H9 (cell line): ENCODE results near the gene FFAR1. TPM values are rescaled to one million over a fixed set of nuclear protein-coding genes. Genes with fewer than 3 reads are reported as not detected.

Experiments
- DNase-seq: peaks from one replicate; pipeline ENCODE4 v3.0.0-alpha.2; 2017
- H2AFZ ChIP-seq: one replicate; pipeline ENCODE4 v1.6.1; 2013; ENCODE audit warnings: mild to moderate bottlenecking, low read length, control low read depth, moderate library complexity
- H2AK5ac ChIP-seq: 2 replicates; pipeline ENCODE4 v1.6.1; 2013; ENCODE audit warnings: low read length, control low read depth, mixed read lengths; ENCODE audit not compliant: insufficient read length
- H2BK120ac ChIP-seq: one replicate; pipeline ENCODE4 v1.6.1; 2013; ENCODE audit warnings: low read depth, mild to moderate bottlenecking, low read length, control low read depth, inconsistent platforms; ENCODE audit not compliant: poor library complexity, severe bottlenecking
- H2BK12ac ChIP-seq: 2 replicates; pipeline ENCODE4 v1.6.1; 2013; ENCODE audit warnings: low read length, control low read depth, mixed read lengths, low read depth; ENCODE audit not compliant: insufficient read length
- H2BK15ac ChIP-seq: 2 replicates; pipeline ENCODE4 v1.6.1; 2013; ENCODE audit warnings: low read depth, low read length, control low read depth
- H2BK20ac ChIP-seq: one replicate; pipeline ENCODE4 v1.6.1; 2013; ENCODE audit warnings: low read depth, mild to moderate bottlenecking, low read length, control low read depth, inconsistent platforms; ENCODE audit not compliant: poor library complexity, severe bottlenecking
- H2BK5ac ChIP-seq: 2 replicates; pipeline ENCODE4 v1.6.1; 2013; ENCODE audit warnings: low read length, control low read depth, mixed read lengths; ENCODE audit not compliant: insufficient read length
- H3K14ac ChIP-seq: 2 replicates; pipeline ENCODE4 v1.6.1; 2013; ENCODE audit warnings: low read length, control low read depth; ENCODE audit not compliant: insufficient read depth
- H3K18ac ChIP-seq: 2 replicates; pipeline ENCODE4 v1.6.1; 2013; ENCODE audit warnings: low read depth, mild to moderate bottlenecking, mixed read lengths, low read length, control low read depth; ENCODE audit not compliant: insufficient read length
- H3K23ac ChIP-seq: 2 replicates; pipeline ENCODE4 v1.6.1; 2013; ENCODE audit warnings: low read length, control low read depth, mixed read lengths, low read depth; ENCODE audit not compliant: insufficient read length
- H3K23me2 ChIP-seq: 2 replicates; pipeline ENCODE4 v1.6.1; 2013; ENCODE audit warnings: low read depth, mild to moderate bottlenecking, mixed read lengths, low read length, control low read depth; ENCODE audit not compliant: insufficient read length, poor library complexity, severe bottlenecking
- H3K27ac ChIP-seq: 2 replicates; pipeline ENCODE4 v1.5.1; 2013; ENCODE audit warnings: low read length, control low read depth, mixed read lengths, low read depth; ENCODE audit not compliant: insufficient read length
- H3K27me3 ChIP-seq: 2 replicates; pipeline ENCODE4 v1.6.1; 2013; ENCODE audit warnings: low read length, control low read depth, inconsistent platforms; ENCODE audit not compliant: insufficient read depth
- H3K4ac ChIP-seq: 2 replicates; pipeline ENCODE4 v1.6.1; 2013; ENCODE audit warnings: low read depth, mild to moderate bottlenecking, control low read depth, inconsistent platforms, low read length, moderate library complexity
- H3K4me1 ChIP-seq: 2 replicates; pipeline ENCODE4 v1.6.1; 2013; ENCODE audit warnings: low read length, control low read depth, inconsistent platforms; ENCODE audit not compliant: insufficient read depth
- H3K4me2 ChIP-seq: 2 replicates; pipeline ENCODE4 v1.6.1; 2013; ENCODE audit warnings: low read length, control low read depth, mixed read lengths; ENCODE audit not compliant: insufficient read length, insufficient read depth
- H3K56ac ChIP-seq: 2 replicates; pipeline ENCODE4 v1.6.1; 2013; ENCODE audit warnings: low read depth, mild to moderate bottlenecking, mixed read lengths, low read length, control low read depth; ENCODE audit not compliant: insufficient read length
- H3K79me1 ChIP-seq: 2 replicates; pipeline ENCODE4 v1.6.1; 2013; ENCODE audit warnings: low read depth, mild to moderate bottlenecking, moderate library complexity, low read length, control low read depth, inconsistent platforms; ENCODE audit not compliant: insufficient read depth, poor library complexity, severe bottlenecking
- H3K79me2 ChIP-seq: 2 replicates; pipeline ENCODE4 v1.6.1; 2013; ENCODE audit warnings: low read length, control low read depth, inconsistent platforms; ENCODE audit not compliant: insufficient read depth
- H3K9ac ChIP-seq: 2 replicates; pipeline ENCODE4 v1.6.1; 2013; ENCODE audit warnings: low read length, control low read depth, mixed read lengths; ENCODE audit not compliant: insufficient read length; ENCODE audit errors: extremely low read depth
- H3K9me3 ChIP-seq: one replicate; pipeline ENCODE4 v1.6.1; 2013; ENCODE audit warnings: low read depth, low read length, inconsistent platforms; ENCODE audit not compliant: control insufficient read depth
- H3T11ph ChIP-seq: one replicate; pipeline ENCODE4 v1.6.1; 2013; ENCODE audit warnings: mild to moderate bottlenecking, low read length, control low read depth, inconsistent platforms
- H4K20me1 ChIP-seq: one replicate; pipeline ENCODE4 v1.6.1; 2013; ENCODE audit not compliant: control insufficient read depth, insufficient read length, insufficient read depth
- H4K5ac ChIP-seq: 2 replicates; pipeline ENCODE4 v1.6.1; 2013; ENCODE audit warnings: low read depth, mild to moderate bottlenecking, mixed read lengths, low read length, control low read depth; ENCODE audit not compliant: insufficient read length
- H4K8ac ChIP-seq: replicated peaks from 2 replicates; pipeline ENCODE4 v1.6.1; 2013; ENCODE audit warnings: low read length, control low read depth, mixed read lengths, low read depth; ENCODE audit not compliant: insufficient read length
- H4K91ac ChIP-seq: 2 replicates; pipeline ENCODE4 v1.6.1; 2013; ENCODE audit warnings: low read depth, mild to moderate bottlenecking, moderate library complexity, mixed read lengths, low read length, control low read depth; ENCODE audit not compliant: insufficient read length
- H3K27ac Mint-ChIP-seq, 3 experiments: 2 replicates in 2 of 3; 3 replicates in 1 of 3; pipeline ENCODE4 v1.8.0; 2020 to 2021; ENCODE audit warnings: mixed read lengths in 3 of 3, mild to moderate bottlenecking in 1 of 3, moderate library complexity in 1 of 3
- H3K27me3 Mint-ChIP-seq: 2 replicates; pipeline ENCODE4 v1.8.0; 2021; ENCODE audit warnings: low read depth, mild to moderate bottlenecking, moderate library complexity, mixed read lengths
- H3K36me3 Mint-ChIP-seq, 3 experiments: 2 replicates in 2 of 3; 3 replicates in 1 of 3; pipeline ENCODE4 v1.8.0; 2020 to 2021; ENCODE audit warnings: low read depth in 3 of 3, mixed read lengths in 3 of 3; ENCODE audit not compliant: insufficient read depth in 1 of 3
- H3K4me1 Mint-ChIP-seq, 2 experiments: 2 replicates each; pipeline ENCODE4 v1.8.0; 2020; ENCODE audit warnings: mixed read lengths in 2 of 2
- H3K4me3 Mint-ChIP-seq, 2 experiments: 2 replicates in 1 of 2; 3 replicates in 1 of 2; pipeline ENCODE4 v1.8.0; 2020 to 2021; ENCODE audit warnings: mild to moderate bottlenecking in 2 of 2, mixed read lengths in 2 of 2, moderate library complexity in 1 of 2
- H3K9me3 Mint-ChIP-seq, 2 experiments: 2 replicates in 1 of 2; 3 replicates in 1 of 2; pipeline ENCODE4 v1.8.0; 2020; ENCODE audit warnings: mild to moderate bottlenecking in 2 of 2, mixed read lengths in 2 of 2, moderate library complexity in 1 of 2
- WGBS: extraction: QIAGEN DNeasy Blood & Tissue Kit; methylation state at CpG from one replicate; pipeline ENCODE4 v1.1.7; 2013; ENCODE audit warnings: missing lambda C conversion rate, low lambda C conversion rate, mixed read lengths; ENCODE audit not compliant: insufficient read length; ENCODE audit errors: extremely low coverage; 5-methylcytosine and 5-hydroxymethylcytosine counted together
- total RNA-seq: library from RNA; stranded (reverse); gene quantifications from 2 replicates; pipeline ENCODE4 v1.2.1, GENCODE V29; 2021
- TF ChIP-seq, protein P1 (sequence below): fragments of 200-600 bp; sonication (generic); conservative IDR thresholded peaks from 3 replicates; pipeline ENCODE4 v1.8.0; 2021; ENCODE audit warnings: antibody characterized with exemption, mild to moderate bottlenecking

Gene FFAR1
- total RNA-seq, 1 experiment from 2014 or later = not detected

DNA sequence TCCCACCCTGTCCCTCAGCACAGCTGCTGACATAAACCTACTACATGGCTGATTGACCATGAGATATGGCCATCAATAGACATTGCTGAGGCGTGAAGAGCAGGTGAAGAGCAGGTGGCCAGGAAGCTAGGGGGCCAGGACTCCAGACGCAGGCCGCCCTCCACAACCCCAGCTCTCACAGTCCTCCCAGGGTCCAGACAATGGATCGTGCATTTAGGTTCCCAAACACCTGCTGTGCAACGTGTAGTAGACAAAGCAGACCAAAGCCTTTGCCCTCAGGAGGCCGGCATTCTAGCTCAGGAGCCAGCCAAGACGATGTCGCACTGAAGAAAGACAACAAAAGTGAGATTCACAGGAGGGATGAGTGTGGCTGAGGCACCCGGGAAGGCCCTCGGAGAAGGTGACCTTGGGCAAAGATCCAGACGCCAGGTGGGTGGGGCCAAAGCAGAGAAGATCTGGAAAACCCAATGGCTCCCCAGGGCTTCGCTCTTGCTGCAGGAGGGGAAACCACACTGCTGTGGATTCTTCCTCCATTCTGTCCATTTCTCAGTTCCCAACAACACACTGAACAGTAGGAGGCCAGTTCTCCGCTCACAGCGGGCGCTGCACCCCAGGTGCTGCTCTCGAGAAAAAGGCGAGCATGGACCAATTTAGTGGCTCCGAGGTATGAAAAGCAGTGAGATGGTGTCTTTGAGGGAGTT is 1.4 kb downstream of the FFAR1 start:
- no peak overlapping the region for H2AK5ac ChIP-seq
- H3K23me2 ChIP-seq = peaks cover 4% of the 10 kb centered on the region
- H2BK12ac ChIP-seq = no peak overlapping the region
- no peaks in the 10 kb centered on the region for H3K79me1 ChIP-seq
- H4K91ac ChIP-seq = no peak overlapping the region
- no peaks in the 10 kb centered on the region for H3K9me3 Mint-ChIP-seq
- WGBS = no CpG with 5 or more reads among the region's 18 CpGs
- peaks cover 9 to 19% of the 10 kb centered on the region in 2 experiments for H3K4me1 Mint-ChIP-seq
- TF ChIP-seq, protein P1, sequence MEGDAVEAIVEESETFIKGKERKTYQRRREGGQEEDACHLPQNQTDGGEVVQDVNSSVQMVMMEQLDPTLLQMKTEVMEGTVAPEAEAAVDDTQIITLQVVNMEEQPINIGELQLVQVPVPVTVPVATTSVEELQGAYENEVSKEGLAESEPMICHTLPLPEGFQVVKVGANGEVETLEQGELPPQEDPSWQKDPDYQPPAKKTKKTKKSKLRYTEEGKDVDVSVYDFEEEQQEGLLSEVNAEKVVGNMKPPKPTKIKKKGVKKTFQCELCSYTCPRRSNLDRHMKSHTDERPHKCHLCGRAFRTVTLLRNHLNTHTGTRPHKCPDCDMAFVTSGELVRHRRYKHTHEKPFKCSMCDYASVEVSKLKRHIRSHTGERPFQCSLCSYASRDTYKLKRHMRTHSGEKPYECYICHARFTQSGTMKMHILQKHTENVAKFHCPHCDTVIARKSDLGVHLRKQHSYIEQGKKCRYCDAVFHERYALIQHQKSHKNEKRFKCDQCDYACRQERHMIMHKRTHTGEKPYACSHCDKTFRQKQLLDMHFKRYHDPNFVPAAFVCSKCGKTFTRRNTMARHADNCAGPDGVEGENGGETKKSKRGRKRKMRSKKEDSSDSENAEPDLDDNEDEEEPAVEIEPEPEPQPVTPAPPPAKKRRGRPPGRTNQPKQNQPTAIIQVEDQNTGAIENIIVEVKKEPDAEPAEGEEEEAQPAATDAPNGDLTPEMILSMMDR = no peak
- H2BK120ac ChIP-seq = no peak overlapping the region
- no peak overlapping the region for H3K56ac ChIP-seq
- H2BK20ac ChIP-seq = no peak overlapping the region
- peak; percentile 37 for DNase-seq
- no peak overlapping the region for H3K27ac Mint-ChIP-seq
- no peaks in the 10 kb centered on the region for H3K9me3 ChIP-seq
- H3T11ph ChIP-seq = no peak overlapping the region
- H3K4ac ChIP-seq = no peak overlapping the region
- no peak overlapping the region; the same call in 1 of the 2 replicates for H3K14ac ChIP-seq
- no peak overlapping the region for H4K5ac ChIP-seq
- H2BK15ac ChIP-seq = no peak overlapping the region
- H4K20me1 ChIP-seq = no peaks in the 10 kb centered on the region
- no peak overlapping the region for H3K9ac ChIP-seq
- H2BK5ac ChIP-seq = no peak overlapping the region
- H3K4me1 ChIP-seq = no peaks in the 10 kb centered on the region; the same call in 1 of the 2 replicates
- no peaks in the 10 kb centered on the region for H3K79me2 ChIP-seq
- H4K8ac ChIP-seq = no peak overlapping the region
- no peak overlapping the region for H3K18ac ChIP-seq
- no peak overlapping the region for H3K4me2 ChIP-seq
- H3K36me3 Mint-ChIP-seq = no peaks in the 10 kb centered on the region; a peak in 1 of 7 replicates
- no peak overlapping the region for H3K27ac ChIP-seq
- no peak overlapping the region for H2AFZ ChIP-seq
- no peaks in the 10 kb centered on the region for H3K27me3 ChIP-seq
- H3K4me3 Mint-ChIP-seq = no peak overlapping the region; a peak in 1 of 5 replicates
- no peak overlapping the region for H3K23ac ChIP-seq
- peaks cover 47% of the 10 kb centered on the region for H3K27me3 Mint-ChIP-seq
